Mesodermal cell (in vitro differentiated cells): ENCODE measurements around the gene APOB. TPM values are rescaled to one million over a fixed set of nuclear protein-coding genes. Genes with fewer than 3 reads are reported as not detected.

Source experiments
- H3K27ac ChIP-seq: 2 replicates; pipeline ENCODE4 v1.7.0; 2013; ENCODE audit warnings: mild to moderate bottlenecking, low read depth, low read length, moderate library complexity; ENCODE audit not compliant: severe bottlenecking
- H3K36me3 ChIP-seq: 2 replicates; pipeline ENCODE4 v1.7.1; 2013; ENCODE audit warnings: mild to moderate bottlenecking, low read length, moderate library complexity; ENCODE audit not compliant: control insufficient read depth, insufficient read depth
- H3K4me1 ChIP-seq: one replicate; pipeline ENCODE4 v1.7.1; 2013; ENCODE audit warnings: mild to moderate bottlenecking, low read length; ENCODE audit not compliant: insufficient read depth, control insufficient read depth, poor library complexity, severe bottlenecking
- H3K4me3 ChIP-seq: 2 replicates; pipeline ENCODE4 v1.7.0; 2013; ENCODE audit warnings: low read length, control low read depth, mild to moderate bottlenecking; ENCODE audit not compliant: insufficient read depth, poor library complexity, severe bottlenecking; ENCODE audit errors: extremely low read depth
- H3K9me3 ChIP-seq: 2 replicates; pipeline ENCODE4 v1.7.1; 2013; ENCODE audit warnings: mild to moderate bottlenecking, low read length, moderate library complexity; ENCODE audit not compliant: control insufficient read depth
- WGBS, 2 experiments: methylation state at CpG; one replicate each; pipeline ENCODE4 v1.1.5; 2013; ENCODE audit warnings: missing lambda C conversion rate in 2 of 2; ENCODE audit not compliant: insufficient coverage in 2 of 2; 5-methylcytosine and 5-hydroxymethylcytosine counted together
- polyA plus RNA-seq, 2 experiments: library from polyadenylated mRNA; stranded (reverse); fragments of 50-300 nt; gene quantifications; one replicate each; pipeline ENCODE4 v1.2.3, GENCODE V29; 2013

APOB gene, protein sequence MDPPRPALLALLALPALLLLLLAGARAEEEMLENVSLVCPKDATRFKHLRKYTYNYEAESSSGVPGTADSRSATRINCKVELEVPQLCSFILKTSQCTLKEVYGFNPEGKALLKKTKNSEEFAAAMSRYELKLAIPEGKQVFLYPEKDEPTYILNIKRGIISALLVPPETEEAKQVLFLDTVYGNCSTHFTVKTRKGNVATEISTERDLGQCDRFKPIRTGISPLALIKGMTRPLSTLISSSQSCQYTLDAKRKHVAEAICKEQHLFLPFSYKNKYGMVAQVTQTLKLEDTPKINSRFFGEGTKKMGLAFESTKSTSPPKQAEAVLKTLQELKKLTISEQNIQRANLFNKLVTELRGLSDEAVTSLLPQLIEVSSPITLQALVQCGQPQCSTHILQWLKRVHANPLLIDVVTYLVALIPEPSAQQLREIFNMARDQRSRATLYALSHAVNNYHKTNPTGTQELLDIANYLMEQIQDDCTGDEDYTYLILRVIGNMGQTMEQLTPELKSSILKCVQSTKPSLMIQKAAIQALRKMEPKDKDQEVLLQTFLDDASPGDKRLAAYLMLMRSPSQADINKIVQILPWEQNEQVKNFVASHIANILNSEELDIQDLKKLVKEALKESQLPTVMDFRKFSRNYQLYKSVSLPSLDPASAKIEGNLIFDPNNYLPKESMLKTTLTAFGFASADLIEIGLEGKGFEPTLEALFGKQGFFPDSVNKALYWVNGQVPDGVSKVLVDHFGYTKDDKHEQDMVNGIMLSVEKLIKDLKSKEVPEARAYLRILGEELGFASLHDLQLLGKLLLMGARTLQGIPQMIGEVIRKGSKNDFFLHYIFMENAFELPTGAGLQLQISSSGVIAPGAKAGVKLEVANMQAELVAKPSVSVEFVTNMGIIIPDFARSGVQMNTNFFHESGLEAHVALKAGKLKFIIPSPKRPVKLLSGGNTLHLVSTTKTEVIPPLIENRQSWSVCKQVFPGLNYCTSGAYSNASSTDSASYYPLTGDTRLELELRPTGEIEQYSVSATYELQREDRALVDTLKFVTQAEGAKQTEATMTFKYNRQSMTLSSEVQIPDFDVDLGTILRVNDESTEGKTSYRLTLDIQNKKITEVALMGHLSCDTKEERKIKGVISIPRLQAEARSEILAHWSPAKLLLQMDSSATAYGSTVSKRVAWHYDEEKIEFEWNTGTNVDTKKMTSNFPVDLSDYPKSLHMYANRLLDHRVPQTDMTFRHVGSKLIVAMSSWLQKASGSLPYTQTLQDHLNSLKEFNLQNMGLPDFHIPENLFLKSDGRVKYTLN (N-terminal part only)
- polyA plus RNA-seq (2013, experiment 1 of 2) = 0.44 TPM
- polyA plus RNA-seq (2013, experiment 2 of 2) = 0.40 TPM

DNA sequence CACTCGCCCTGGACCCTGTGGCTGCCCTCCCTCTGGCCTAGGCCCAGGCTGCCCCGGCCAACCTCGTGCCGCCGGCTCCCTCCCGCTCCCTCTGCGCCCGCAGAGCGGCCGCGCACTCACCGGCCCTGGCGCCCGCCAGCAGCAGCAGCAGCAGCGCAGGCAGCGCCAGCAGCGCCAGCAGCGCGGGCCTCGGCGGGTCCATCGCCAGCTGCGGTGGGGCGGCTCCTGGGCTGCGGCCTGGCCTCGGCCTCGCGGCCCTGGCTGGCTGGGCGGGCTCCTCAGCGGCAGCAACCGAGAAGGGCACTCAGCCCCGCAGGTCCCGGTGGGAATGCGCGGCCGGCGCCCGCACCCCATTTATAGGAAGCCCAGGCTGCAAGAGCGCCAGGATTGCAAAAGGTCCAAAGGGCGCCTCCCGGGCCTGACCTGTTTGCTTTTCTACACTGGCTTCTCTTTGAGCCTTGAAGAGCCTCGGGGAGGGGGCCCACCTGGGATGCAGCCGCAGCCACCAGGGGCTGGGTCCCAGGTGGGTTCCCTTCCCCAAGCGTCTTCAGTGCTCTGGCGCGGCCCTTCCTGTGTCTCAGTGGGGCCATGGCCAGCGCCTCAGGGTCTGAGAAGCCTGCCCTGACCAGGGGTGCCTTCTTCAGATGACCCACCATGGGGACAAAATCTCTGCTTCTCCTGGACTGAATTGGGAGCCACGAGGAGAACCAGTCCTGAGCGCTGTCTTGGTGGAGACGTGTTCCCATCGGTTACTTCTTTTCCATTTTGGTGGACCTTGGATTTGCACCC is at the start of gene APOB:
Gene APOB (minus strand): TSS at position 330 of the 789 bp plus-strand sequence. CDS start 128 bp downstream, at position 202.
- H3K9me3 ChIP-seq = no peaks in the 10 kb centered on the region
- peak within 1 kb of the TSS; percentile 19 for H3K4me3 ChIP-seq
- no peaks in the 10 kb centered on the region for H3K4me1 ChIP-seq
- H3K36me3 ChIP-seq = no peaks in the 10 kb centered on the region
- WGBS, 2 experiments = 16 to 18% methylated on average over 41 to 51 of the region's 51 CpGs
- H3K27ac ChIP-seq = no peak within 1 kb of the TSS

DNA sequence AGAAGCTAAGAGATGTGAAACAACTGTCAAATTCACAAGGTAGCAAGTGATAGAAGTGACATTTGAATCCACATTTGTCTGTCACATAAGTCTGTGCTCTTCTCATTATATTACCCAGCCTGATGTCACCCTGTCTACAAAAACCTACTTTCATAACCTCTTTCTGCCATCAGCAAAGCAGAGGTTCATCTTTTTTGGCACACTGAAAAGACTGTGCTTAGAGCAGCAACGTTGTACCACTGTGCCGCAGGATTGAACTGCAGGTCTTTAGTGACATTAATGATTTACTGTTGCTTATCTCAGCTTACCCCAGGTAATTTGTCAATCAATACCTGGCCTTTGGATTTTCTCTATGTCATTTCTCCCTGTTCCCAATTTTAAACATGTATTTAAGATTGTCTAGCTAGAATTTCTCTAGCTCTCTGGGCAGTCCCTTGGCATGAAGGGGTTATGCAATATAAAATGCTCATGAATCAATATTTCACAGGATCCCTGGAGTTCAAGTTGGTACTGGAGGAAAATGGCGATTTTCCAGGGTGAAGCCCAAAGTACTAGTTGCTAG is 48.5 kb upstream of the APOB start:
- Histone ChIP-seq H3K36me3 (no peaks in the 10 kb centered on the region), H3K4me1 (no peaks in the 10 kb centered on the region), H3K27ac (no peak overlapping the region), H3K9me3 (no peaks in the 10 kb centered on the region), H3K4me3 (no peak overlapping the region)
- 71 to 87% methylated on average over 3 of the region's 3 CpGs for WGBS, 2 experiments

DNA sequence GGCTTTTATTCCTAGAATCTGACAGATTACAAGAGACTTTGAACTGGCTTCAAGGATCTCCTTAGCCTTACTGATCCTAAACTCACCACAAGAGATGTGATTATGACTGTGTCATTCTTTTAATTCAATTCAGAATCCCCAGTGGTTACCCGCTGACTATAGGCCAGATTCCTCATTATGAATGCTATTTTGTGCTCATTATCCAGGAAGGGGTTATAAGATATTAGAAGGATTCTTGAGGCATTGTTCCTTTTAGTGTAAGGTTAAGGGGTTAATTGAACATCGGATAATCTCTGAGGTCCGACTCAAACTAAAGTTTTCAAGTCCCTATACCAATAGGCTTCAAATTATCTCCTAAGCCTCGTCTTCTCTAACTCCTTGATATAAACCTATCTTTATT is 40.5 kb upstream of the APOB start:
- Histone ChIP-seq H3K4me1 (no peaks in the 10 kb centered on the region), H3K27ac (no peak overlapping the region), H3K4me3 (no peak overlapping the region), H3K9me3 (no peaks in the 10 kb centered on the region), H3K36me3 (no peaks in the 10 kb centered on the region)
- no CpG with 5 or more reads among the region's 4 CpGs for WGBS, 2 experiments

DNA sequence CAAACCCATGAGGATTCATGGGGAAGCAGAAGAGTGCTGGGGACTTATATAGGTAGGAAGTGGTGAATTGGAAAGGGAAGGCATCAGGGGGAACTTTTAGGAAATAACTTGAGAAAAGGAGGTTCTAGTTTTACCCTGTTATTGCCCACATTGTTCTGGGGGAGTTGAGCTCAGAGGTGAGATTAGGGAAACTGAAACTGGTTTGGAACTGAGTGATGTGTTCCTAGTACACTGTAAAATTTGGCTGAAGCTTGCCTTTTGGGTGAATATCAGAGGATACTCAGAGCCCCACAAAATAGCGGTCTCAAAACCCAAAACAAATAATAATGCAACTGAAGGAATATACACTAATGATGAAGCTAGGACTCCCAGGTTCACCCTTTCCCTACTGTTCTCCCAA is 39.6 kb upstream of the APOB start:
- WGBS, 2 experiments = no CpG with 5 or more reads among the region's 1 CpG
- no peaks in the 10 kb centered on the region for H3K4me1 ChIP-seq
- no peak overlapping the region for H3K4me3 ChIP-seq
- H3K36me3 ChIP-seq = no peaks in the 10 kb centered on the region
- H3K27ac ChIP-seq = no peak overlapping the region
- H3K9me3 ChIP-seq = no peaks in the 10 kb centered on the region

DNA sequence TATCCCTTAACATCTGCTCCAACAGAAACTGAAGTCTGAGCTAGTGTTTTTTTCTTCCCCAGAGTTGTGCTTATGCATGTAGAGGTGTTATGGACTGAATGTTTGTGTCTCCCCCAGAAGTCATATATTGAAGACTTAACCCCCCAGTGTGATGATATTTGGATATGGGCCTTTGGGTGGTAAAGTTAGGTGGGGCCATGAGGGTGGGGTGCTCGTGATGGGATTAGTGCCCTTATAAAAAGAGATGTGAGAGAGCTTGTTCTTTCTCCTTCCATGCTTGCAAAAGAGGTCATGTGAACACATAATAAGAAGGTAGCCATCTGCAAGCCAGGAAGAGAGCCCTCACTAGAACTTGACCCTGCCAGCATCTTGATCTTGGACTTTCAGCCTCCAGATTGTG is 34.4 kb upstream of the APOB start:
- Histone ChIP-seq H3K4me3 (no peak overlapping the region), H3K36me3 (no peaks in the 10 kb centered on the region), H3K27ac (no peak overlapping the region), H3K4me1 (no peaks in the 10 kb centered on the region), H3K9me3 (no peaks in the 10 kb centered on the region)
- WGBS, 2 experiments = 86 to 90% methylated on average over 1 of the region's 1 CpG

DNA sequence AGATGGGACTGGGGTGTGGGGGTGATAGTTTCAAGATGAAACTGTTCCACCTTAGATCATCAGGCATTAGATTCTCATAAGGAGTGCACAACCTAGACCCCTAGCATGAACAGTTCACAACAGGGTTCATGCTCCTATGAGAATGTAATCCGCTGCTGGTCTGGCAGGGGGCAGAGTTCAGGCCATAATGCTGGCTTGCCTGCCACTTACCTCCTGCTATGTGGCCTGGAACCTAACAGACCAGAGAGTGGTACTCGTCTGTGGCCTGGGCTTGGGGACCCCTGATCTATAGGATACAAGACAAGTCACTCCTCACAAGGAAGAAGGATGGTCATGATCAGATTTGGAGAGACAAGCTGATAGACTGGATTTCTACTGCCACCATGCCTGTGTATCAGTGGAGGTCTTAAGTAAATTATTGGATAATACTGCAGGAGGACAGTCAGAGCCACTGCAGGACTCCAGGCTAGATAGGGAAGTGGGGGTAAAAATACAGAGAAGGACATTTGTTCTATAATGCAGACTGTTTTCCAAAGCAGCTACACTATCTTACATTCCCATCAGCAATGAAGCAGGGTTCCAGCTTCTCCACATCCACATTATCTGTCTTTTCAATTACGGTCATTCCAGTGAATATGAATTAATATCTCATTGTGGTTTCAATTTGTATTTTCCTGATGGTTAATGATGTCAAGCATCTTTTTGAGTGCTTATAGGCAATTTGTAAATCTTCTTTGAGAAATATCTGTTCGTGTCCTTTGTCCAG is 28.8 kb upstream of the APOB start:
- WGBS, 2 experiments = 75 to 83% methylated on average over 1 to 2 of the region's 4 CpGs
- no peaks in the 10 kb centered on the region for H3K36me3 ChIP-seq
- H3K4me3 ChIP-seq = no peak overlapping the region
- no peak overlapping the region for H3K27ac ChIP-seq
- H3K4me1 ChIP-seq = peaks cover 4% of the 10 kb centered on the region
- H3K9me3 ChIP-seq = no peaks in the 10 kb centered on the region

DNA sequence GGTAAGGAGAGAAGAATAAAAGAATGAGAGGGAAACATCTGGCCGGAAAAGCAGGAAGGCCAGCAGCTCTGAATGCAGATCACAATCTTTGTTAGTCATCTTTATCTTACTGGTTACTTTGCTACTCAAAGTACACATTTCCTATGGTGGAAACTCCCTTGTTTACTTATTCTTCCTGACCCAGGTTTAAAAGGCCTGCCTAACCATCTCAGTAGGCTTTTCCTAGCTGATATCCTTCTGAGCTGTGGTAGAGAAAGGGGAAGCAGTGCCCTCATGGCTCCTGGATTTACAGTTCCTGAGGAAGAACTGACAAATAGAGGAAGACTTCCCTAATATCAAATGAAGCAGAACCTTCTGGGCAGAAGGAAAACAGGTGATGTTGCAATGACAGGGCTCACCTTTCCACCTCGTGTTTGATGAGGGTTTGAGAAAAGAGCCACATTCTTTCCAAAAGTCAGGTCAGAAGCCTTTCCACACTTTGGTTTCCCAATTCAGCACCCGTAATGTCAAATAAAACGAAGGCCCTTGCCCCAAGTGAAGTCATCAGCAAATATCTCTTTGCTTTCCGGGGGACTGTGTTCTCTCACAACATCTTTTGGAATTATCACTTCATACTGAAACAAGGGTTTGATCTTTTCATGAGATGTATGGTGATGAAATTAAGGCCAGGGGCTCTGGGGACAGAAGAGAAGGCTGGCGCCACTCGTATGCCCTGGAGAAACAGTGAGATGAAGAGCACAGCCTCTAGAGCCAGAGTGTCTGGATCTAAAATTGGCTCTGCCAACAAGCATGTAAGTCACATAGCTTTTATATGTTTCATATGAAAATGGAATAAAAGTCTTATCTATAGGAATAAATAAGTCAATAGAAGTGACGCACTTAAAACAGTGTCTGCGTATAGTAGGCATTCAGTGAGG is 26.7 kb upstream of the APOB start:
- no peaks in the 10 kb centered on the region for H3K36me3 ChIP-seq
- 86 to 93% methylated on average over 5 to 7 of the region's 9 CpGs for WGBS, 2 experiments
- H3K9me3 ChIP-seq = no peaks in the 10 kb centered on the region
- no peak overlapping the region for H3K27ac ChIP-seq
- peaks cover 4% of the 10 kb centered on the region for H3K4me1 ChIP-seq
- no peak overlapping the region for H3K4me3 ChIP-seq

DNA sequence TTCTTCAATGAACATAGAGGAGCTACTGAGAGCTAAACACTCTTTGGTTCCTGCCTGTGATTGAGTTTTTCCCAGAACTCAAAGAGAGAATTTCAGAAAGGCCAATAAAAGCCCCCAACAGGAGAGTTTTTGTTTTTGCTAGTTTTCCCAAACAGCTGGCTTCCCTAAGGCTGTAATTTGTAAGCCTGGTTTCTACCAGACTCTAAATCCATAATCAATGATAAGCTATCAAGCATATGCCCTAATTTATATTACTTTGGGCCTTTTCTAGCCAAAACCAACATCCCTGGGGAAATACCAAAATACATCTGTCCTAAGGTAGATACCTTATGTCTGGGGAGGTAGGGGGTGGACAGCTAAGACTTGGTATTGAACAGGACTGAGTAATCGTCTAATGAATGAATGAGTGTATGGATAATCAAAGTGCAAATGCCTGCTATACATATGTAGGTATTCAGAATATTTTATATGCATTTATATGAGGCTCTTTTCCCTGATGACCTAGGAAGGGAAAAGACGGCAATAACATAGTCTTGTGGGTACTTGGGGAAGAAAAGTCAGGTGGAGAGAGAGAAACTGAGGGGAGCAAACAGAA is 26.0 kb upstream of the APOB start:
- Histone ChIP-seq H3K27ac (no peak overlapping the region), H3K9me3 (no peaks in the 10 kb centered on the region), H3K4me3 (no peak overlapping the region), H3K36me3 (no peaks in the 10 kb centered on the region), H3K4me1 (peaks cover 4% of the 10 kb centered on the region)
- 85 to 86% methylated on average over 1 of the region's 2 CpGs for WGBS, 2 experiments
